Measurements from ENCODE around the gene CAST. TPM values are rescaled to one million over a fixed set of nuclear protein-coding genes. Genes with fewer than 3 reads are reported as not detected.

The CAST gene
- total RNA-seq, 1 experiment from 2014 or later: 395 TPM

GRCh38 chr5:96634881-96635280 lies 27.3 kb upstream of the CAST start:
- BruUV-seq (replicated peaks): no TSS peak
- intact Hi-C loops (cut with micrococcal nuclease; ENCODE audit: unreplicated experiment): no loop called here
- TF ChIP-seq, protein P1, sequence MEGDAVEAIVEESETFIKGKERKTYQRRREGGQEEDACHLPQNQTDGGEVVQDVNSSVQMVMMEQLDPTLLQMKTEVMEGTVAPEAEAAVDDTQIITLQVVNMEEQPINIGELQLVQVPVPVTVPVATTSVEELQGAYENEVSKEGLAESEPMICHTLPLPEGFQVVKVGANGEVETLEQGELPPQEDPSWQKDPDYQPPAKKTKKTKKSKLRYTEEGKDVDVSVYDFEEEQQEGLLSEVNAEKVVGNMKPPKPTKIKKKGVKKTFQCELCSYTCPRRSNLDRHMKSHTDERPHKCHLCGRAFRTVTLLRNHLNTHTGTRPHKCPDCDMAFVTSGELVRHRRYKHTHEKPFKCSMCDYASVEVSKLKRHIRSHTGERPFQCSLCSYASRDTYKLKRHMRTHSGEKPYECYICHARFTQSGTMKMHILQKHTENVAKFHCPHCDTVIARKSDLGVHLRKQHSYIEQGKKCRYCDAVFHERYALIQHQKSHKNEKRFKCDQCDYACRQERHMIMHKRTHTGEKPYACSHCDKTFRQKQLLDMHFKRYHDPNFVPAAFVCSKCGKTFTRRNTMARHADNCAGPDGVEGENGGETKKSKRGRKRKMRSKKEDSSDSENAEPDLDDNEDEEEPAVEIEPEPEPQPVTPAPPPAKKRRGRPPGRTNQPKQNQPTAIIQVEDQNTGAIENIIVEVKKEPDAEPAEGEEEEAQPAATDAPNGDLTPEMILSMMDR (IDR thresholded peaks at IDR 0.05; ENCODE audit: unreplicated experiment): no peak
- Mint-ChIP-seq H3K4me3 (ENCODE audit: low read depth, unreplicated experiment) (no peak overlapping the region), H3K4me1 (ENCODE audit: low read depth, unreplicated experiment) (peaks cover 34% of the 10 kb centered on the region), H3K36me3 (ENCODE audit: insufficient read depth, unreplicated experiment) (no peaks in the 10 kb centered on the region), H3K9me3 (ENCODE audit: low read depth, unreplicated experiment) (no peaks in the 10 kb centered on the region), H3K27me3 (ENCODE audit: unreplicated experiment) (no peaks in the 10 kb centered on the region), H3K27ac (ENCODE audit: unreplicated experiment) (no peak overlapping the region)
- DNase-seq: no peak
- CTCF ChIA-PET: no interaction called here

- peaks cover 22% of the 10 kb centered on the region for H3K4me1 Mint-ChIP-seq (ENCODE audit: low read depth, unreplicated experiment)
- no TSS peak for BruUV-seq (replicated peaks)
- DNase-seq: no peak
- TF ChIP-seq, protein P1 (IDR thresholded peaks at IDR 0.05; ENCODE audit: unreplicated experiment): no peak
- no peaks in the 10 kb centered on the region for H3K27me3 Mint-ChIP-seq (ENCODE audit: unreplicated experiment)
- no peak overlapping the region for H3K27ac Mint-ChIP-seq (ENCODE audit: unreplicated experiment)
- H3K36me3 Mint-ChIP-seq (ENCODE audit: insufficient read depth, unreplicated experiment): no peaks in the 10 kb centered on the region
- no peak overlapping the region for H3K4me3 Mint-ChIP-seq (ENCODE audit: low read depth, unreplicated experiment)
- CTCF ChIA-PET: interaction anchor here (0.9 kb wide), 1 partner anchor 22 kb away, joined by 3 read pairs; no protein-coding TSS in a partner anchor
- intact Hi-C loops (cut with micrococcal nuclease; ENCODE audit: unreplicated experiment): no loop called here
- H3K9me3 Mint-ChIP-seq (ENCODE audit: low read depth, unreplicated experiment): no peaks in the 10 kb centered on the region
Measured at GRCh38 chr5:96636046-96636445, 26.1 kb upstream of the CAST start.

DNA sequence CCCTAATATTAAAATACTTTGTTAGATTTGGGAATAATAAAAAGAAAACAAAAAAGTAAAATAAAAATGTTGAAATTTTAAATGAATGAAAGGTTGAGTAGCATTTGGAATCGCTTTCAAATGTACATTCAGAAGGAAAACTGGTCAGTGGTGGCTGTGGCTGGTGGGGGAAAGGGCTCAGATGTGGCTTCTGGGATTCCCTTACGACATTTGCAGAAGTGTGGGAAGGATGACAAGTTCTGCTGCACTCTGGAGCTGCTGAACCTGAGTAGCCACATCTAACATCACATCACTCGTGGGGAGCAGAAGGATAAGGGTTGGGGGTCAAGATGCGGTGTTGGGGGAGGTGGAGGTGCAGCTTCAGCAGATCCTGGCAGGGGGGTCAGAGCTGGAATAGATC lies 25.6 kb upstream of the CAST start:
- Mint-ChIP-seq H3K4me3 (ENCODE audit: low read depth, unreplicated experiment) (no peak overlapping the region), H3K27ac (ENCODE audit: unreplicated experiment) (no peak overlapping the region), H3K4me1 (ENCODE audit: low read depth, unreplicated experiment) (peaks cover 24% of the 10 kb centered on the region), H3K27me3 (ENCODE audit: unreplicated experiment) (no peaks in the 10 kb centered on the region), H3K36me3 (ENCODE audit: insufficient read depth, unreplicated experiment) (no peaks in the 10 kb centered on the region), H3K9me3 (ENCODE audit: low read depth, unreplicated experiment) (no peaks in the 10 kb centered on the region)
- CTCF ChIA-PET: interaction anchor here (1.2 kb wide), 1 partner anchor 12 kb away, joined by 3 read pairs; no protein-coding TSS in a partner anchor
- intact Hi-C loops (cut with micrococcal nuclease; ENCODE audit: unreplicated experiment): no loop called here
- no peak for DNase-seq
- TF ChIP-seq, protein P1 (IDR thresholded peaks at IDR 0.05; ENCODE audit: unreplicated experiment): no peak
- BruUV-seq (replicated peaks): no TSS peak

- BruUV-seq (replicated peaks): no TSS peak
- H3K4me1 Mint-ChIP-seq (ENCODE audit: low read depth, unreplicated experiment): peaks cover 30% of the 10 kb centered on the region
- TF ChIP-seq, protein P1 (IDR thresholded peaks at IDR 0.05; ENCODE audit: unreplicated experiment): no peak
- DNase-seq: no peak
- H3K27ac Mint-ChIP-seq (ENCODE audit: unreplicated experiment): no peak overlapping the region
- CTCF ChIA-PET: interaction anchor here (1.0 to 1.2 kb wide), 2 partner anchors 12 to 13 kb away, joined by 3 to 4 read pairs; no protein-coding TSS in a partner anchor
- no peak overlapping the region for H3K4me3 Mint-ChIP-seq (ENCODE audit: low read depth, unreplicated experiment)
- intact Hi-C loops (cut with micrococcal nuclease; ENCODE audit: unreplicated experiment): no loop called here
- no peaks in the 10 kb centered on the region for H3K9me3 Mint-ChIP-seq (ENCODE audit: low read depth, unreplicated experiment)
- H3K27me3 Mint-ChIP-seq (ENCODE audit: unreplicated experiment): no peaks in the 10 kb centered on the region
- no peaks in the 10 kb centered on the region for H3K36me3 Mint-ChIP-seq (ENCODE audit: insufficient read depth, unreplicated experiment)
Measured at GRCh38 chr5:96637196-96637595, 25.0 kb upstream of the CAST start.
